Measurements from ENCODE around the gene MYO15B.

The MYO15B gene

GRCh38 chr17:75546181-75546580 lies 41.4 kb upstream of the MYO15B start:
- no peak for DNase-seq (ENCODE audit: low read depth)
- no peak for TF ChIP-seq CTCF (IDR thresholded peaks at IDR 0.05; ENCODE audit: insufficient read depth, low read depth, low read length, missing control alignments)

DNA sequence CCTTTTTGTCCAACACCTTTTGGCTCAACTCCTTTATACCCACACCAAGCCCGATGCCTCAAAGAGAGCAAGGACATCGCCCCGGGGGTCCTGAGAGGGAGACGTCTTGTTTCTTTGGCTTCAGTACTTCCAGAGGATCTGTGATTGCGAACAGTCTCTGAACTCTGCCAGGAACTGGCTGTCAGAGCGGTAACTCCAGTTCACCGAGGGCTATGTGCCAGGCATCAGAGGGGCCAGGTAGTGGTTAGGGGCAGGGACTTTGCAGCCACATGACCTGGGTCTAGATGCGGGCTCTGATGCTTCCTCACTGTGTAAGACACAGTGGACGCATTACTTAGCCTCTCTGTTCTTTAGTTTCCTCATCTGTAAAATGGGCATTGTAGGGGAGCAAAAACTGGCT lies 40.5 kb upstream of the MYO15B start:
- H3K4me3 ChIP-seq (ENCODE audit: low read depth, low read length): no peak overlapping the region
- no peak for DNase-seq (ENCODE audit: low read depth)
- TF ChIP-seq CTCF (IDR thresholded peaks at IDR 0.05; ENCODE audit: insufficient read depth, low read depth, low read length, missing control alignments): no peak

More at GRCh38 chr17:75546181-75546580, 41.4 kb upstream of the MYO15B start:
- no peak overlapping the region for H3K4me3 ChIP-seq (ENCODE audit: low read depth, low read length)

DNA sequence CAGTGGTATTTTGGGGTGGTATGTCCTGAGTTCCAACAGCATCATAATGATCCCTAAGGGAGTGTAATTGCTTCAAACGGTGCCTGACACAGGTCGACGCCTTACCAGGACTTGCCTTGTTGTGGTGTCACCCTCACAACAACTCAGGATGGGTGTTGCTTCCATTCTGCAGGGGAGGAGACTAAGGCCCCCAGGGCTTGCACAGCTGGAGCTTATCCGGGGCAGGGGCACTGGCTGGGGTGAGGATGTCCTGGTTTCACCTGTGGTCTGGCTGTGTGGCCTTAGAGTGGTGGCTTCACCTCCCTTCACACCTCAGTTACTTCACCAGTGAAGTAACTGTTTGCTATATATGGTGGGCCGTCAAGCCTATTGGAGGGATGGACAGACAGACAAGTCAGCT lies 38.8 kb upstream of the MYO15B start:
- peak; percentile 18 for DNase-seq (ENCODE audit: low read depth)
- no peak overlapping the region for H3K4me3 ChIP-seq (ENCODE audit: low read depth, low read length)
- no peak for TF ChIP-seq CTCF (IDR thresholded peaks at IDR 0.05; ENCODE audit: insufficient read depth, low read depth, low read length, missing control alignments)

DNA sequence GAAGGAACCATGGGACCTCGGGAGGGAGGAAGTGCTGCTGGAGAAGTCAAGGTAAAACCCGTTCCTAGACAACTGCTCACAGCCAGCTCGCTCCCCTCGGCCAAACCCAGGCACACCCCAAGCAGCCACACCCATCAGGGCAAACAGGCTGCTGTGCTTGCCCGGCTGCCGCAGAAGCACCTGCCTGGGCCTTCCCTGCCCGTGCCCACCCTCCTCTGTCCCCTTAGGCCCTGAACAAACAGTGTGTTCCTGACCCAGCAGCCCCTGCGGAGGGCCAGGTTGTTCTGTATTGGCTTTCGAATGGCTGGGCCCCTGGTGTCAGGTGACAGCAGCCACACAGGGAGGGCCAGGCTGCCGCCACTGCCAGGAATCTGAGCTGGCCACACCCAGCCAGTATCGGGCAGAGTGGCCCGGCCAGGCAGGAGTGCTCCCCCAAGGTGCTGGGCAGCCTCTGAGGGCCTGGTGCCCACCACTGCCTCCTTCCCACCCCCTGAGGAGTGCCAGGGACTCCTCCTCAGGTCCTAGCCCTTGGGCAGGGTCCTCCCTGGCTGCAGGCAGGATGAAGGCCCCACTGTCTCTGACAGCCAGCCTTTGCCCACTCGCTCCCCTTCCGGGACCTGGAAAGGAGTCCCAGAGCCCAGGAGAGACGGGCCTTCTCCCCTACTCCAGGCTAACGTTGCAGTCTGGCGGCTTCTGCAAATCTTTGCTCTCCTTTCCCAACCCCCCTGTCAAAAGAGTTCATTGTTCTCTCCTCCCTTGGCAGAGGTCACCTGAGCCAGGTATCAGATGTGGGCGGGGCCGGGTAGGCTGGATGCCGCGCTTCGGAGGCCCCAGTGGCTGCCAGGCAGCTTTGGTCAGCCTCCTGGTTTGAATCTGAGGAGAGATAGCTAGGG lies 38.1 kb upstream of the MYO15B start:
- H3K4me3 ChIP-seq (ENCODE audit: low read depth, low read length): no peak overlapping the region
- DNase-seq (ENCODE audit: low read depth): no peak
- no peak for TF ChIP-seq CTCF (IDR thresholded peaks at IDR 0.05; ENCODE audit: insufficient read depth, low read depth, low read length, missing control alignments)

DNA sequence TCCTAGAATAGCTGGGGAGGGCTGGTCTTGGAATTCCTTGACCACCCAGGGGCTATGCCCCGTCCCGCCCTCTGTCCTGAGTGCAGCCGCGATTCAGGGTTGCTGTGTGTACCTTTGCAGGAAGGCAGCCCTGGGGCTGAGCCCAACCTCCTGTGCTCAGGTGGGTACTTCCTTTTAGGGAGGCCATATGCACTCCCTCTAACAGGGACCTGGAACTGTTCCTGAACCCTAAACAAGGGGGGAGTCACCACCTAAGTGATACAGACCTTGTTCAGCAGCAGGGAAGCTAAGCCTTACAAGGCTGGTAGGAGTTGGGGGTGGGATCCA lies 37.5 kb upstream of the MYO15B start:
- no peak overlapping the region for H3K4me3 ChIP-seq (ENCODE audit: low read depth, low read length)
- no peak for DNase-seq (ENCODE audit: low read depth)
- no peak for TF ChIP-seq CTCF (IDR thresholded peaks at IDR 0.05; ENCODE audit: insufficient read depth, low read depth, low read length, missing control alignments)

DNA sequence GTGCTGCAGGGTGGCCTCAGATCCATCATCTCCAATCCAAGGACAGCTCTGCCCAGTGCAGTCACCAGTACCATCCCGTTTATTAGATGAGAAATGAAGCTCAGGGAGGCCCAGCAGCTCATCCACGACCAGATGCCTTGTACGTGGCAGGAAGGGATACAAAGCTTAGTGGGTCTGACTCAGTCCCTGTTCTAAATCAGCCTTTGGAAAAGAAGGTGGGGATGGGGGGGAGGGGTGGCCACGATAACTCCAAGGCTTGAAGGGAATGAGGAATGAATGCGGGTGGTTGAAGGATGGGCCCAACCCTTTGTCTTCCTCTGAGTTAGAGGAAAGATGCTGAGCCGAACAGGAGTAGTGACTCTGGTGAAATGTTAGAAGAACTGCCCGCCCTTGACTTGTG lies 36.3 kb upstream of the MYO15B start:
- TF ChIP-seq CTCF (IDR thresholded peaks at IDR 0.05; ENCODE audit: insufficient read depth, low read depth, low read length, missing control alignments): no peak
- no peak for DNase-seq (ENCODE audit: low read depth)
- no peak overlapping the region for H3K4me3 ChIP-seq (ENCODE audit: low read depth, low read length)
